Measurements from ENCODE around the gene AMIGO3.

- peak; percentile 75 for TF ChIP-seq POLR2A (IDR thresholded peaks at IDR 0.05; ENCODE audit: low read length)
- no peak for TF ChIP-seq GATA1 (IDR thresholded peaks at IDR 0.05; ENCODE audit: low read depth, low read length)
Measured at GRCh38 chr3:49719214-49719884, at the start of gene AMIGO3.

Measured in erythroblast (primary cell).